GM10248 (cell line): ENCODE results near the gene ZNF512B.
"Not testable (repeated sequence)": the region's sequence is repeated elsewhere in the genome, so short reads cannot be mapped to it uniquely, and the experiment has no call there.

Source experiments
- CTCF ChIA-PET: fragments of 300-600 bp; sonication (Branson Sonifier 250); formaldehyde crosslinking; extraction: SDS; loops from one replicate; lab custom pipeline; 2021; ENCODE audit warnings: antibody characterized with exemption; lab: Yijun Ruan, JAX
- POLR2A ChIA-PET: fragments of 350-650 bp; sonication (Branson Sonifier 250); formaldehyde crosslinking; extraction: SDS; loops from one replicate; lab custom pipeline; 2020; ENCODE audit warnings: antibody characterized with exemption; lab: Yijun Ruan, JAX
- DNase-seq: peaks from one replicate; pipeline ENCODE4 v3.0.0; 2012; ENCODE audit errors: extremely low spot score
- CTCF ChIP-seq: IDR thresholded peaks from 2 replicates; pipeline ENCODE4 v1.5.1; 2012; ENCODE audit warnings: mild to moderate bottlenecking, low read depth; ENCODE audit errors: extremely low read depth, missing control alignments, control extremely low read depth

The ZNF512B gene

GRCh38 chr20:63924241-63924640 lies 45.5 kb downstream of the ZNF512B start:
- no peak for TF ChIP-seq CTCF
- no peak for DNase-seq
- ChIA-PET POLR2A (no interaction called here), CTCF (interaction anchor here (1.0 kb wide), 1 partner anchor 9 kb away, joined by 3 read pairs; no protein-coding TSS in a partner anchor)

DNA sequence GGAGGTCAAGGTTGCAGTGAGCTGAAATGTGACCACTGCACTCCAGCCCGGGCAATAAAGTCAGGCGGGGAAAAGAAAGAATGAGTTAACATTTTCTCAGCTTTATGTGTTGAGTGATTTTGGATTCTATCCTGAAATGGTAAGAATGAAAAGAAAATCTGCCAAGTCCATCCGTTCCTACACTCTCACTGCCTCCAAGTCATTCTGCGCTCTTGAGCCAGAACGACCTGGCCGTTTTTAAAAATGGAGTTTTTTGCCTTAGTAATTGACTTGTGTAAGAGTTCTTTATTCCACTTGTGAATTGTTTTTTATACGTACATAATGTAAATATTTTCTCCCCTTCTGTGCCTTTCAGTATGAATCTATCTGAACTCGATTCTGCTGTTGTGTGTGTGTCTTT lies 46.1 kb downstream of the ZNF512B start:
- CTCF ChIA-PET = no interaction called here
- TF ChIP-seq CTCF = no peak
- no peak for DNase-seq
- POLR2A ChIA-PET = no interaction called here

DNA sequence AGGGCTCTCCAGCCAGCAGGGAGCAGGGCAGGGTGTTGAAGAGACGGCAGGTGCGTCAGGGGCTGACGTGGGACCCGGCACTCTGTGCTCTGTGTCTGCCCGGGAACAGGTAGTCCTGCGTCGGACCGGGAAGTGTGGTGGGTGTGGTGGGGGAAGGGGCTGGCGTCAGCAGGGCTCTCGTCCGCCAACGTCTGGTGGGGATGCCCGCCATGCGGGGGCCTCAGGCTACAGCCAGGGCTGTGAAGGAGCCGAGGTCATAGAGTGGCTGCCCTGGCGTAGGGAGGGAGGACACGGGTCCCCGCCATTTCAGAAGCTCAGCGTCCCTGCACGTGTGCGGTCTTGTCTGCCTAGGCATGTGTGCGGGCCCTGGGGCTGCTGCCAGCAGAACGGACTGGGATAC lies 49.5 kb downstream of the ZNF512B start:
- DNase-seq = no peak
- ChIA-PET CTCF (no interaction called here), POLR2A (no interaction called here)
- TF ChIP-seq CTCF = no peak

DNA sequence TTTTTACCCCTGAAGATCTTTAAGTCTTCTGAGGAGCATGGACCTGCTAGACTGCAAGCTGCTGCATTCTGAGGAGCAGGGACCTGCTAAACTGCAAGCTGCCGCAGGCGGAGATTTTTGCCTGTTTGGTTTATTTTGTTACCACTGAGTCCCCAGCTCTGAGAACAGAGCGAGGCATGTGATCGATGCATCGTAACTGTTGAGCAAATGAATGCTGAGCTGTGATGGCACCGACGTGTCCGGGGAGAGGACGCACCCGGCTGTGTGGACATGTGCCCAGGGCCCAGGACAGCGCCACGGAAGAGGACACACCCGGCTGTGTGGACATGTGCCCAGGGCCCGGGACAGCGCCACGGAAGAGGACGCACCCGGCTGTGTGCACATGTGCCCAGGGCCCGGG lies 50.6 kb downstream of the ZNF512B start:
- ChIA-PET CTCF (interaction anchor here (2.2 kb wide), 1 partner anchor 11 kb away, joined by 7 read pairs; no protein-coding TSS in a partner anchor), POLR2A (no interaction called here)
- no peak for DNase-seq
- no peak for TF ChIP-seq CTCF

DNA sequence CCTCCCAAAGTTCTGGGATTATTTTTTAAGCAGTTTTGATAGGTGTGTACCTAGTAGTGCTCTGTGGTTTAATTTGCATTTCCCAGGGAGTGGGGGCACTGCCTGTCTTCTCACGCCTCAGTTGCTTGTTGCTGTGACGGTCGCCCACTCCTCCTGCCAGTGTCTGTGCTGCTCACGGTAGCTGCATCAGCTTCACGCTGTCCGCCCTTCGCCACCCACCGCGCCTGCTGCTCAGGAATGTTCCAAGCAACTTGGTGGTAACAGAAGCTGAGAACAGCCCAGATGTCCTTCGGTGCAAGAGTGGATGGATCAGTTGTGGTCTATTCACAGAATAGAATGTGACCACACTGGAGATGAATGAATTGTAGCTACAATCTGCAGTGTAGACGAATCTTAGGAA lies 51.9 kb downstream of the ZNF512B start:
- POLR2A ChIA-PET = no interaction called here
- CTCF ChIA-PET = interaction anchor here (0.9 to 2.2 kb wide), 6 partner anchors 8 to 380 kb away, joined by 3 to 7 read pairs (median 5); no protein-coding TSS in a partner anchor
- DNase-seq = no peak
- TF ChIP-seq CTCF = no peak

DNA sequence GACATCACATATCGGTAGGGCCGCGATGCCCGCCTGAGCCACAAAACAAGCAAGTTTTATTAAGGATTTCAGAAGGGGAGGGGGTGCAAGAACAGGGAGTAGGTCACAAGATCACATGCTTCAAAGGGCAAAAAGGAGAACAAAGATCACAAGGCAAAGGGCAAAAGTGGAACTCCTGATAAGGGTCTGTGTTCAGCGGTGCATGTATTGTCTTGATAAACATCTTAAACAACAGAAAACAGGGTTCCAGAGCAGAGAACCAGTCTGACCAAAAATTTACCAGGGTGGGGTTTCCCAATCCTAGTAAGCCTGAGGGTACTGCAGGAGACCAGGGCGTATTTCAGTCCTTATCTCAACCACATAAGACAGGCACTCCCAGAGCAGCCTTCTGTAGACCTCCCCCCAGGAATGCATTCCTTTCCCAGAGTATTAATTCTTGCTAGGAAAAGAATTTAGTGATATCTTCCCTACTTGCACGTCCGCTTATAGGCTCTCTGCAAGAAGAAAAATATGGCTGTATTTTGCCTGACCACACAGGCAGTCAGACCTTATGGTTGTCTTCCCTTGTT lies 53.3 kb downstream of the ZNF512B start:
- DNase-seq, POLR2A ChIA-PET: not testable (repeated sequence)
- CTCF ChIA-PET = interaction anchor here (0.9 kb wide), 1 partner anchor 10 kb away, joined by 4 read pairs; no protein-coding TSS in a partner anchor

GRCh38 chr20:63915471-63915870 lies 54.3 kb downstream of the ZNF512B start:
- no peak for TF ChIP-seq CTCF
- CTCF ChIA-PET = interaction anchor here (1.1 kb wide), 1 partner anchor 58 kb away, joined by 3 read pairs; no protein-coding TSS in a partner anchor
- DNase-seq = no peak
- POLR2A ChIA-PET = interaction anchor here (0.6 kb wide), 1 partner anchor 50 kb away, joined by 3 read pairs; the partner anchor contains the start of gene TPD52L2
